OCI-LY1 (cell line): ENCODE results near the gene SAC3D1.

Experiments used
- H2AFZ ChIP-seq: fragments of 200-600 bp; sonication (generic), shearing (Covaris generic); 2 replicates; pipeline ENCODE4 v1.6.0; 2014; ENCODE audit warnings: antibody characterized with exemption, mild to moderate bottlenecking, low read length
- H3F3A ChIP-seq: fragments of 200-600 bp; sonication (generic), shearing (Covaris generic); 2 replicates; pipeline ENCODE4 v1.6.0; 2014; ENCODE audit warnings: mild to moderate bottlenecking, antibody characterized with exemption, low read length, moderate library complexity; ENCODE audit not compliant: insufficient read depth
- H3K27ac ChIP-seq: fragments of 200-600 bp; sonication (generic); 2 replicates; pipeline ENCODE4 v1.5.1; 2014; ENCODE audit warnings: low read length, mixed run types, mild to moderate bottlenecking, low read depth; ENCODE audit not compliant: poor library complexity, severe bottlenecking
- H3K27me3 ChIP-seq: fragments of 200-600 bp; sonication (generic); 2 replicates; pipeline ENCODE4 v1.6.0; 2014; ENCODE audit warnings: antibody characterized with exemption, mild to moderate bottlenecking, low read length, moderate library complexity; ENCODE audit not compliant: insufficient read depth
- H3K36me3 ChIP-seq: fragments of 200-600 bp; sonication (generic); 2 replicates; pipeline ENCODE4 v1.6.1; 2014; ENCODE audit warnings: mild to moderate bottlenecking, antibody characterized with exemption, low read length, moderate library complexity, mixed read lengths; ENCODE audit not compliant: insufficient read depth
- H3K4me1 ChIP-seq: fragments of 200-600 bp; sonication (generic); 2 replicates; pipeline ENCODE4 v1.5.1; 2014; ENCODE audit warnings: mild to moderate bottlenecking, low read length, moderate library complexity; ENCODE audit not compliant: insufficient read depth, severe bottlenecking
- H3K4me2 ChIP-seq: fragments of 200-600 bp; sonication (generic), shearing (Covaris generic); 2 replicates; pipeline ENCODE4 v1.6.1; 2014; ENCODE audit warnings: low read length
- H3K4me3 ChIP-seq: fragments of 200-600 bp; sonication (generic); 2 replicates; pipeline ENCODE4 v1.5.1; 2014; ENCODE audit warnings: low read length, low read depth, mild to moderate bottlenecking, mixed read lengths; ENCODE audit not compliant: poor library complexity, severe bottlenecking
- H3K79me2 ChIP-seq: fragments of 200-600 bp; shearing (Covaris generic); 2 replicates; pipeline ENCODE4 v1.6.1; 2016; ENCODE audit warnings: mixed run types, low read length, mixed read lengths; ENCODE audit not compliant: insufficient read depth
- H3K9ac ChIP-seq: fragments of 200-600 bp; sonication (generic), shearing (Covaris generic); 2 replicates; pipeline ENCODE4 v1.6.1; 2014; ENCODE audit warnings: mild to moderate bottlenecking, low read length, mixed read lengths
- H3K9me2 ChIP-seq: fragments of 200-600 bp; sonication (generic), shearing (Covaris generic); 2 replicates; pipeline ENCODE4 v1.6.1; 2014; ENCODE audit warnings: low read depth, mild to moderate bottlenecking, low read length, mixed read lengths
- H3K9me3 ChIP-seq: fragments of 200-600 bp; shearing (Covaris generic); 2 replicates; pipeline ENCODE4 v1.6.1; 2014; ENCODE audit warnings: low read length, mixed read lengths
- H4K20me1 ChIP-seq: fragments of 200-600 bp; sonication (generic), shearing (Covaris generic); 2 replicates; pipeline ENCODE4 v1.6.0; 2016; ENCODE audit warnings: mild to moderate bottlenecking, low read length; ENCODE audit not compliant: insufficient read depth
- EZH2 ChIP-seq: fragments of 200-600 bp; sonication (generic), shearing (Covaris generic); IDR thresholded peaks from 2 replicates; pipeline ENCODE4 v1.8.0; 2017; ENCODE audit warnings: borderline replicate concordance, mixed run types, mild to moderate bottlenecking, antibody characterized with exemption, low read length, moderate library complexity, mixed read lengths
- TF ChIP-seq, protein P1 (sequence below): fragments of 200-600 bp; sonication (generic), shearing (Covaris generic); IDR thresholded peaks from 2 replicates; pipeline ENCODE4 v1.5.1; 2017; ENCODE audit warnings: mild to moderate bottlenecking, antibody characterized with exemption, low read length, moderate library complexity, mixed read lengths

Gene SAC3D1

DNA sequence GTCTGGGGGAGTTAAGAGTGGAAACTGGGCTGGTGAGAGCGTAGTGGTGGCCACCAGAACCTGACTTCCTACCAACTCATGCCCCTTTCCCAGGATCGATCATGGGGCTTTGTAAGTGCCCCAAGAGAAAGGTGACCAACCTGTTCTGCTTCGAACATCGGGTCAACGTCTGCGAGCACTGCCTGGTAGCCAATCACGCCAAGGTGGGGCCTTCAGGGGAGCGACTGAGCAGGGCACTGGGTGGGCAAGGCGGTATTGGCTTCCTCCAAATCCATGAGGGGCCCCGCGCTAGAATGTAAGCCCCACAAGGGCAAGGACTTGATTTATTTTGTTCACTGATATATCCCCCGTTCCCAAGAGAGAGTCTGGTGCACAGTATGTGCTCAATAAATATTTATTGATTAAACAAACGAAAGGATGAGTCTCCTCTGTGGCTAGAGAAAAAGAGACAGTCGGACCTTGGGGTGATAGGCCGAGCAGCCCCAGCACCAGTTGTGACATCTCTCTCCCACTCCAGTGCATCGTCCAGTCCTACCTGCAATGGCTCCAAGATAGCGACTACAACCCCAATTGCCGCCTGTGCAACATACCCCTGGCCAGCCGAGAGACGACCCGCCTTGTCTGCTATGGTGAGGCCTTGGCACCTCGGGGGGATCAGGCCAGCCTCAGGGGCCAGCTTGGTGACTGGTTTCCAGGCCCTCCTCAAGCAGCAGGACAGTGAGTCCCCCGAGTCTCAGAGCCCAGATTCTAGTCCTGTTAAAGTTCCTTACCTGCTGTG lies 43.8 kb downstream of the SAC3D1 start:
- Histone ChIP-seq H3K4me3 (peak overlapping the region; percentile 97), H2AFZ (no peak overlapping the region), H3K27ac (peak overlapping the region; percentile 51), H4K20me1 (no peaks in the 10 kb centered on the region), H3K79me2 (peaks cover 18% of the 10 kb centered on the region), H3K36me3 (peaks cover 63% of the 10 kb centered on the region), H3K4me1 (peaks cover 38% of the 10 kb centered on the region), H3K9ac (peak overlapping the region; percentile 98), H3K9me2 (no peaks in the 10 kb centered on the region), H3K27me3 (no peaks in the 10 kb centered on the region), H3F3A (no peaks in the 10 kb centered on the region), H3K9me3 (no peaks in the 10 kb centered on the region), H3K4me2 (peak overlapping the region; percentile 98)
- TF ChIP-seq, protein P1, sequence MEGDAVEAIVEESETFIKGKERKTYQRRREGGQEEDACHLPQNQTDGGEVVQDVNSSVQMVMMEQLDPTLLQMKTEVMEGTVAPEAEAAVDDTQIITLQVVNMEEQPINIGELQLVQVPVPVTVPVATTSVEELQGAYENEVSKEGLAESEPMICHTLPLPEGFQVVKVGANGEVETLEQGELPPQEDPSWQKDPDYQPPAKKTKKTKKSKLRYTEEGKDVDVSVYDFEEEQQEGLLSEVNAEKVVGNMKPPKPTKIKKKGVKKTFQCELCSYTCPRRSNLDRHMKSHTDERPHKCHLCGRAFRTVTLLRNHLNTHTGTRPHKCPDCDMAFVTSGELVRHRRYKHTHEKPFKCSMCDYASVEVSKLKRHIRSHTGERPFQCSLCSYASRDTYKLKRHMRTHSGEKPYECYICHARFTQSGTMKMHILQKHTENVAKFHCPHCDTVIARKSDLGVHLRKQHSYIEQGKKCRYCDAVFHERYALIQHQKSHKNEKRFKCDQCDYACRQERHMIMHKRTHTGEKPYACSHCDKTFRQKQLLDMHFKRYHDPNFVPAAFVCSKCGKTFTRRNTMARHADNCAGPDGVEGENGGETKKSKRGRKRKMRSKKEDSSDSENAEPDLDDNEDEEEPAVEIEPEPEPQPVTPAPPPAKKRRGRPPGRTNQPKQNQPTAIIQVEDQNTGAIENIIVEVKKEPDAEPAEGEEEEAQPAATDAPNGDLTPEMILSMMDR: no peak
- TF ChIP-seq EZH2: no peak

- Histone ChIP-seq H3K9me3 (no peaks in the 10 kb centered on the region), H3K4me1 (peaks cover 43% of the 10 kb centered on the region), H3K27me3 (no peaks in the 10 kb centered on the region), H3K4me3 (no peak overlapping the region), H2AFZ (no peak overlapping the region), H3K27ac (no peak overlapping the region), H3K4me2 (no peak overlapping the region), H3K9me2 (no peaks in the 10 kb centered on the region), H3K79me2 (peaks cover 18% of the 10 kb centered on the region), H3K9ac (no peak overlapping the region; the same call in 1 of the 2 replicates), H4K20me1 (no peaks in the 10 kb centered on the region), H3K36me3 (peaks cover 58% of the 10 kb centered on the region), H3F3A (no peaks in the 10 kb centered on the region)
- TF ChIP-seq EZH2: no peak
- TF ChIP-seq, protein P1: no peak
These were observed 44.4 kb downstream of the SAC3D1 start for GRCh38 chr11:65085446-65085845.

DNA sequence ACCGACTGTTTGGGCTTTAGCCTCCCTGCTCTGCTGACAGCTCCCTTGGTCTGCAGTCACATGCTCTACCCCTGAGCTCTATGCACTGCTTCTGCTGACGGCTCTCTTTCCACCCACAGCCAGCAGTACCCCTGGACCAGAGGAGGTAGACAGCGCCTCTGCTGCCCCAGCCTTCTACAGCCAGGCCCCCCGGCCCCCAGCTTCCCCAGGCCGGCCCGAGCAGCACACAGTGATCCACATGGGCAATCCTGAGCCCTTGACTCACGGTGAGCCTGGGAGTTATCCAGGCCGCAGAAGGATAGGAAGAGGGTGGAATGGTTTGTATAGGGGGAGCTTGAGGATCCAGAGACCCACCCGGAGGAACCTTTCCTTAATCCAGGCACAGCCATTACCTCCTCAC lies 45.8 kb downstream of the SAC3D1 start:
- H3K36me3 ChIP-seq: peaks cover 45% of the 10 kb centered on the region; the same call in 1 of the 2 replicates
- TF ChIP-seq EZH2: no peak
- peaks cover 46% of the 10 kb centered on the region for H3K4me1 ChIP-seq
- no peak overlapping the region for H3K9ac ChIP-seq
- no peak overlapping the region for H3K27ac ChIP-seq
- H3K79me2 ChIP-seq: peaks cover 17% of the 10 kb centered on the region
- no peaks in the 10 kb centered on the region for H3K9me3 ChIP-seq
- no peak overlapping the region for H2AFZ ChIP-seq
- no peaks in the 10 kb centered on the region for H3K9me2 ChIP-seq
- no peaks in the 10 kb centered on the region for H4K20me1 ChIP-seq
- H3K27me3 ChIP-seq: no peaks in the 10 kb centered on the region
- H3K4me3 ChIP-seq: no peak overlapping the region
- H3F3A ChIP-seq: no peaks in the 10 kb centered on the region
- H3K4me2 ChIP-seq: no peak overlapping the region
